ENCODE results near the gene SLC22A1. TPM values are rescaled to one million over a fixed set of nuclear protein-coding genes. Genes with fewer than 3 reads are reported as not detected.

SLC22A1 gene
- total RNA-seq, 1 experiment from 2014 or later = 1.5 TPM

- H3K9me3 Mint-ChIP-seq (ENCODE audit: unreplicated experiment) = peaks cover 9% of the 10 kb centered on the region
- POLR2A ChIA-PET = no interaction called here
Observed at GRCh38 chr6:160077024-160077423, 44.6 kb upstream of the SLC22A1 start.

GRCh38 chr6:160077526-160077925 is 44.1 kb upstream of the SLC22A1 start:
- POLR2A ChIA-PET = no interaction called here
- no TSS peak for BruUV-seq (replicated peaks)

More at GRCh38 chr6:160077024-160077423, 44.6 kb upstream of the SLC22A1 start:
- Histone ChIP-seq H3K9me3 (no peaks in the 10 kb centered on the region), H3K36me3 (ENCODE audit: control insufficient read depth, insufficient read depth, low read length) (peaks cover 8% of the 10 kb centered on the region), H3K4me3 (ENCODE audit: low read depth, low read length) (no peak overlapping the region), H3K4me1 (no peaks in the 10 kb centered on the region), H3K27me3 (replicated peaks; ENCODE audit: control insufficient read depth, insufficient read depth, low read length) (no peaks in the 10 kb centered on the region)
- intact Hi-C loops (cut with micrococcal nuclease; ENCODE audit: unreplicated experiment) = no loop called here
- H3K4me3 Mint-ChIP-seq (ENCODE audit: unreplicated experiment) = no peak overlapping the region
- no peak overlapping the region for H3K27ac Mint-ChIP-seq (ENCODE audit: unreplicated experiment)
- H3K27me3 Mint-ChIP-seq (ENCODE audit: insufficient read depth, unreplicated experiment) = no peaks in the 10 kb centered on the region
- CTCF ChIA-PET = no interaction called here
- peaks cover 81% of the 10 kb centered on the region for H3K36me3 Mint-ChIP-seq (ENCODE audit: insufficient read depth, unreplicated experiment)
- no peak for DNase-seq
- no peaks in the 10 kb centered on the region for H3K4me1 Mint-ChIP-seq (ENCODE audit: low read depth, unreplicated experiment)
- TF ChIP-seq CTCF (IDR thresholded peaks at IDR 0.05; ENCODE audit: insufficient read depth in 1 of 2, low read depth in 1 of 2, low read length in 1 of 2, severe bottlenecking in 1 of 2, unreplicated experiment in 1 of 2) = no peak
- BruUV-seq (replicated peaks) = no TSS peak

GRCh38 chr6:160078883-160079685 is 42.5 kb upstream of the SLC22A1 start:
- ChIA-PET POLR2A (no interaction called here), CTCF (no interaction called here)
- no peak for TF ChIP-seq CTCF (IDR thresholded peaks at IDR 0.05; ENCODE audit: insufficient read depth in 1 of 2, low read depth in 1 of 2, low read length in 1 of 2, severe bottlenecking in 1 of 2, unreplicated experiment in 1 of 2)
- H3K4me3 Mint-ChIP-seq (ENCODE audit: unreplicated experiment) = no peak overlapping the region
- H3K4me1 ChIP-seq = no peaks in the 10 kb centered on the region
- no peaks in the 10 kb centered on the region for H3K27me3 Mint-ChIP-seq (ENCODE audit: insufficient read depth, unreplicated experiment)
- peaks cover 9% of the 10 kb centered on the region for H3K9me3 Mint-ChIP-seq (ENCODE audit: unreplicated experiment)
- no peaks in the 10 kb centered on the region for H3K4me1 Mint-ChIP-seq (ENCODE audit: low read depth, unreplicated experiment)
- H3K9me3 ChIP-seq = no peaks in the 10 kb centered on the region
- H3K36me3 ChIP-seq (ENCODE audit: control insufficient read depth, insufficient read depth, low read length) = peaks cover 9% of the 10 kb centered on the region
- no TSS peak for BruUV-seq (replicated peaks)
- H3K27me3 ChIP-seq (replicated peaks; ENCODE audit: control insufficient read depth, insufficient read depth, low read length) = no peaks in the 10 kb centered on the region
- no peak overlapping the region for H3K27ac Mint-ChIP-seq (ENCODE audit: unreplicated experiment)
- no peak overlapping the region for H3K4me3 ChIP-seq (ENCODE audit: low read depth, low read length)
- no peak for DNase-seq
- intact Hi-C loops (cut with micrococcal nuclease; ENCODE audit: unreplicated experiment) = no loop called here
- peaks cover 79% of the 10 kb centered on the region for H3K36me3 Mint-ChIP-seq (ENCODE audit: insufficient read depth, unreplicated experiment)

More at GRCh38 chr6:160077526-160077925, 44.1 kb upstream of the SLC22A1 start:
- Histone ChIP-seq H3K4me3 (ENCODE audit: low read depth, low read length) (no peak overlapping the region), H3K27me3 (replicated peaks; ENCODE audit: control insufficient read depth, insufficient read depth, low read length) (no peaks in the 10 kb centered on the region), H3K9me3 (no peaks in the 10 kb centered on the region), H3K4me1 (no peaks in the 10 kb centered on the region), H3K36me3 (ENCODE audit: control insufficient read depth, insufficient read depth, low read length) (peaks cover 8% of the 10 kb centered on the region)
- H3K9me3 Mint-ChIP-seq (ENCODE audit: unreplicated experiment) = peaks cover 9% of the 10 kb centered on the region
- no peak for DNase-seq
- H3K4me3 Mint-ChIP-seq (ENCODE audit: unreplicated experiment) = no peak overlapping the region
- no peak for TF ChIP-seq CTCF (IDR thresholded peaks at IDR 0.05; ENCODE audit: insufficient read depth in 1 of 2, low read depth in 1 of 2, low read length in 1 of 2, severe bottlenecking in 1 of 2, unreplicated experiment in 1 of 2)
- CTCF ChIA-PET = no interaction called here
- H3K27ac Mint-ChIP-seq (ENCODE audit: unreplicated experiment) = no peak overlapping the region
- intact Hi-C loops (cut with micrococcal nuclease; ENCODE audit: unreplicated experiment) = no loop called here
- H3K4me1 Mint-ChIP-seq (ENCODE audit: low read depth, unreplicated experiment) = no peaks in the 10 kb centered on the region
- no peaks in the 10 kb centered on the region for H3K27me3 Mint-ChIP-seq (ENCODE audit: insufficient read depth, unreplicated experiment)
- peaks cover 79% of the 10 kb centered on the region for H3K36me3 Mint-ChIP-seq (ENCODE audit: insufficient read depth, unreplicated experiment)
